NCI-H2196 treated with DMSO at 0.1 percent for 48 hours (cell line): ENCODE measurements around the gene TMEM39A.

ENCODE experiments used
- DNase-seq: peaks from one replicate; lab custom pipeline; 2025; ENCODE audit not compliant: unreplicated experiment; lab: John Stamatoyannopoulos, UW

TMEM39A gene

DNA sequence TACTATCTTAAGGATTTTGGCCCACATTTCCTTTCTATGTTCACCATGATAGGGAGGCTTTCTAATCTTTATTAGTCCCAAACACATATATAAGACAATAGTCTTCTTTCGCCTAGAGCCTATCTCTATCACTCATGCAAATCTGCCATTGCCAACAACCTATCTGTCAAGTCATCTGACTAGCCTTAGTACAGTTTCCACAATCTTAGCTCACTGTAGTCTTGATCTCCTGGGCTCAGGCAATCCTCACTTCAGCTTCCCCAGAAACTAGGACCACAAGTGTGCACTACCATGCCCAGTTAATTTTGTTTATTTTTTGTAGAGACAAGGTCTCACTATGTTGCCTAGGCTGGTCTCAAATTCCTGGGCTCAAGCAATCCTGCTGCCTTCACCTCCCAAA is 6.9 kb downstream of the TMEM39A start:
- no peak for DNase-seq

DNA sequence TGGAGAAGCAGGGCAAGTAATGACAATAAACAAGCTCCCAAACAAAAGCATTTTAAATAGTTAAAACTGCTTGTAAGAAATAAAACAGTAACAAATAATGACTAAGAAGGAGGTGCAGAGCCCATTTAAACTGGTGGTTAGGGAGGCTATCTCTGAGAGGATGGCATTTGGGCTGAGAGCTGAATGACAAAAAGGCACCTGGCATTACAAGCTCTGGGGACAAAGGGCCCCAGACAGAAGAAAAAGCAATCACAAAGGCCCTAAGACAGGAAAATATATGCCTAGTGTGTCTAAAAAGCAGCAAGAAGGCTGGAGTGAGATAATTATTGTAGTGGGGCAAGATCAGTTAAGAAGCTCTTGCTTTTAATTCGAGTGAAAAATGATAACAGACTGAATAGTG is 9.6 kb downstream of the TMEM39A start:
- DNase-seq = no peak

DNA sequence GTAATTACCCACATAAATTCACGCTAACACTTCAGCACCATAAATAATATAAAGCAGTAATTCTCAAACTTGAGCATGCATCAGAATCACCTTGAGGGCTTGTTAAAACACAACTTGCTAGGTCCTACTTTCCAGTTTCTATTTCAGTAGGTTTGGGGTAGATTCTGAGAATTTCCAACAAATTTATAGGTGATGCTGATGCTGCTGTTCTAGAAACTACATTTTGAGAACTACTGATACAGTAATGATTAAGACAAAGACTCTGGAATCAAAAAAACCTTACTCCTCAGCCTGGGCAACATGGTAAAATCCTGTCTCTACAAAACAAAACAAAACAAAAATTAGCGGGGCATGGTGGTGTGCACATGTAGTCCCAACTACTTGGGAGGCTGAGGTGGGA is 18.8 kb downstream of the TMEM39A start:
- DNase-seq = no peak

DNA sequence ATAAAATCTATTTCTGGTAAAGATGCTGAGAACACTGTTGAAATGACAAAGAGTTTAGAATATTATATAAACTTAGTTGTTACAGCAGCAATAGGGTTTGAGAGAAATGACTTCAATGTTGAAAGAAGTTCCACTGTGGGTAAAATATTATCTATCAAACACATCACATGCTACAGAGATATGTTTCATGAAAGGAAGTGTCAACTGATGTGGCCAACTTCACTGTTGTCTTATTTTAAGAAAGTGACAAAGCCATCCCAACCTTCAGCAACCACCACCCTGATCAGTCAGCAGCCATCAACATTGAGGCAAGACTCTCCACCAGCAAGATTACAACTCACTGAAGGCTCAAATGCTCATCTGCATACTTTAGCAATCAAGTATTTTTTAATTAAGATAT is 20.2 kb downstream of the TMEM39A start:
- no peak for DNase-seq

DNA sequence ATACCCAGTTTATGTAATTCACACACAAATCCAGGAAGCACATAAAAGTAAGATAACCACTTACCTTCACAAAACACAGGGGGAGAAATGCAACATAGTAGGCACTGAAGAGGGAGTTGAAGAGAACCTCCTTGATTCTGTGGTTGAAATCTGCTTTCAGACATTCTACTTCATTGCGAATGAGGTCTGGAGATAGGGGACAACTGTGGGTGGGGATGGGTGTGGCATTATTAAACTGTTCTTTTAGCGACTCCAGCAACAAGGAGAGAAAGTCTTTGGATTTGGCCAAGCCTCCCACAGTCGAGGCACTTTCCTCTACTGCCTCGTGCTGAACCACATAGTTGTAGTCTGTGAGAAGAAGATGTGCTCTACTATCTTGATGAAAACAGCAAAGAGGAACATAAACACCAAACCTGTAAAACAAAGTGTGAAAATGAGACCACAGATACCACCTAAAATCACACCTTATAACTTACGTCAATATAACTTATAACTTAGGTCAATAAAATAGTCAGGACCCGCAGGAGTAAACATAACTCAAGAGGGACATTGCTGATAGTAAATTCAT is 25.6 kb downstream of the TMEM39A start:
- DNase-seq = no peak

DNA sequence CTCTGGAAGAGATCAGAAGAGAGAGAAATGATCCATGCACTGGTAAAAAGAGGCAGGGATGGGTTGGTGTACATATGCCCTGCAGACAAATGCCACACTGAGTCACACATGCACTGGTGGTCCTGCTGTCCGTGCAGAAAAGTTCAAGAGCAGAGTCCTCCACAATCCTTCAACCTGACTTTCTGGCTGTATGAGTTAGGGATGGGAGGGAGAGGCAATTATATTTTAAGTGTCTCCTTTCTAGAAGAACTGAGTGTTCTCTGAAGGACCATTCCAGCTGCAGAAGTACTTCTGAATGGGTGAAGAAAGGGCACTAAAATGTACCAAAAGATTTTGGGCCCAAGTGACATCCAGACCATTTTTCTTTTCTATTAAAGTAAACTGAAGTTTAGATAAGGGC is 26.4 kb downstream of the TMEM39A start:
- DNase-seq = no peak

DNA sequence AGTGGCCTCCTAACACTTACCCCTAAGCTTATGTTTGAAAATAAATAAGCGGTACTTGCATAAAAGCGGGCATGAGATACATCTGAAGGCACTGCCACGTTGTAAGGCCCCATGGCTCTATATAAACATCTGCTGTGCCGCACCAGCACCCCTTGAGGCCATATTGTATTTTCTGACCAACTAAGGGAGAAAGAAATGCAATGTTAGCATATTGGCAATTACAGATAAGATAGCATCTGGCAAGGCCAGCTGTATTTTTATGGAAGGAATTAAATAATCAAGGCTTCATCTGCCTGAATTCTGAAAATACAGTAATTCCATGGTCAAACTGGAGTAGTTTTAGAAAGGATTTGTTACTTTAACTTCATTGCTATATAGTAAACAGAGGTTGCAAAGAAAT is 28.7 kb downstream of the TMEM39A start:
- DNase-seq = no peak

DNA sequence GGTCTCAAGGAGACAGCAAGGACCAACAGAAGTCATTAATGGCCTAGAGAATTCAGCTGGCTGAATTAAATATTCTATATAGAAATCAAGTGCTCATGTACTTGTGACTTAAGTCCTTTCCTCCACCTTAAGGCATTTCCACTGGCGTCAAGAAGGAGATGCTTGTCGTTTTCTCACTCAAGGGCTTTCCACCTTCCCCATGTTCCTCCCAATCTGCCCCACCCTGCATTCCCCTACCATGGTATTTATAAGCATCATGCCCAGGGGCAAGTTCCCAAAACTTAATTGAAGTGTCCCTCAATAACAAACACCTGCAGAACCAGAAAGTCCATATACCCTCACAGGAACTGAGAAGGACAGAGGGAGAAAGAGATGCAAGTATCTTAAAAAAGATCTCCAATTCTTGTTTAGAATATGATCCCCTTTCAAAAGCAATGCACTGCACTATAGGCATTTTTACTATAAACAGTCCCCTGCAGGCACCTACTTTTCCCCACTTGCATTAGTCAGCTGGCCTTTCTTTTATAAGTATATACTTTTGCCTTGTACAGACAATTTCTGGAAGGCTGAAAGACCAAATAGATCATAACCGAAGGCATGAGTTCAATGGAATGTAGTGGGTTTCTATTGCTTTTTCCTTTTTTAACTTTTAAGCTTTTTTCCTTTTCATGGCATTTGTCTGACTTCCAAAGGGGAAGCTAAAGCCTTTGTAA is 29.6 kb downstream of the TMEM39A start:
- no peak for DNase-seq

DNA sequence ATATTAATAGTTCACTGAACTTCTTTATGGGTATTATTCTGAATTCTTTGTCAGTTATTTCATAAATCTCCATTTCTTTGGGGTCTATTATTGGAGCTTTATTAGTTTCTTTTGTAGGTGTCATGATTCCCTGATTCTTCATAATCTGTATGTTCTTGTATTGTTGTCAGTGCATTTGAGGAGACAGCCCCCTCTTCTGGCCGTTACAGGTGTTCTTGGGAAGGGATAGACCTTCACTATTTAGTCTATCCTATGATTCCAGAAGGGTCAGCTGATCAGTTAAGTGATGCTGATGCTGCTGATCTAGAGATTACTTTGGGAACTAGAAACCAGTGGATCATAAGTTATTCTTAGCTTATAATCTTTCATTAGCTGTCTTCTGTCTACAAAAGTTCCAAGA is 34.9 kb downstream of the TMEM39A start:
- DNase-seq = no peak

DNA sequence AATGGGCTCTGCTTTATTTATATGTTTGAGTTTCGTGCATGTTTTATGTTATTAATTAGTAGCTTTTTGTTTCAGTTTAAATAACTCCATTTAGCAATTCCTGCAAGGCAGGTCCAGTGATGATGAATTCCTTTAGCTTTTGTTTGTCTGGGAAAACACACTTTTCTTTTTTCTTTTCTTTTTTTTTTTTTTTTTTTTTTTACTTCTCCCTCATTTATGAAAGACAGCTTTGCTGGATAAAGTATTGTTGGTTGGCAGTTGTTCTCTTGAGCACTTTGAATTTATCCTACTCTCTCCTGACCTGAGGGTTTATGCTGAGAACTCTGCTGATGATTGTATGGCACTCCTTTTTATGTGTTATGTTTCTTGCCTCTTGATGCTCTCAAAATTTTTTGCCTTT is 35.7 kb downstream of the TMEM39A start:
- DNase-seq = no peak

DNA sequence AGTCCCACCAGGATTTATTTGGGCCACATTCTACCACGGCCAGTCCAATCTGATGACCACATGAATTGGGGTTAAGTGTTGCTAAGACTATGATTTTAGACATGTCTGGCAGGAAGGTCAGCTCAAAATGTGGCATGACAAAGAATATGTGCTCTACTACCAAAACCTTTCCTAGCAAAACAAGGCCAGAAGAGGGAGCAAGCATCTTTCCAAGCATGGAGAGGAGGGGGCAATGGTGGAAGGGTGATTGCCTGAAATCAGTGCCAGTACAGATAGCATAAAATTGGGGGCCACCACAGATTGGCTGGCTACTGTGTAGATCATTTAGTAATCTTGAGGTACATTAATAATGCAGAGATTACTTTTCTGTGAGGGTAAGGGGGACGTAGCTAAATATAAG is 43.2 kb downstream of the TMEM39A start:
- DNase-seq = no peak

DNA sequence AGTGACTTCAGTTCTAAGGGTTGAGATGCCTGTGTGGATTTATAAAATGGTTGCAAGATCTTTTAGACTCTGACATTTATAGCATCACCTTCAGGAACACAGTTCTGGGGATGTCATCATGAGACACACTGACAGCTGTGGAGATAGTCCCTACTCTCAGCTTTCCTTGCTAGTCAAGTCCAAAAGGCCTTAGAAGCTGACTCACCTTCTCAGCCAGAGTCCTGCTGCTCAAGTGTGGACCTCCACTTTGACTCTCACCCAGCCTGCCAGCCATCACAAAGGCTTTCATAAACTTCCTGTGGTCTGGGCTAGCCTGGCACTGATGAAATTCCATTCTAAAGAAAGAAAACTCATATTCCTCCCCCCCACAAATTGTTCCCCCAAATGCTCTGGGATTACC is 44.8 kb downstream of the TMEM39A start:
- no peak for DNase-seq

DNA sequence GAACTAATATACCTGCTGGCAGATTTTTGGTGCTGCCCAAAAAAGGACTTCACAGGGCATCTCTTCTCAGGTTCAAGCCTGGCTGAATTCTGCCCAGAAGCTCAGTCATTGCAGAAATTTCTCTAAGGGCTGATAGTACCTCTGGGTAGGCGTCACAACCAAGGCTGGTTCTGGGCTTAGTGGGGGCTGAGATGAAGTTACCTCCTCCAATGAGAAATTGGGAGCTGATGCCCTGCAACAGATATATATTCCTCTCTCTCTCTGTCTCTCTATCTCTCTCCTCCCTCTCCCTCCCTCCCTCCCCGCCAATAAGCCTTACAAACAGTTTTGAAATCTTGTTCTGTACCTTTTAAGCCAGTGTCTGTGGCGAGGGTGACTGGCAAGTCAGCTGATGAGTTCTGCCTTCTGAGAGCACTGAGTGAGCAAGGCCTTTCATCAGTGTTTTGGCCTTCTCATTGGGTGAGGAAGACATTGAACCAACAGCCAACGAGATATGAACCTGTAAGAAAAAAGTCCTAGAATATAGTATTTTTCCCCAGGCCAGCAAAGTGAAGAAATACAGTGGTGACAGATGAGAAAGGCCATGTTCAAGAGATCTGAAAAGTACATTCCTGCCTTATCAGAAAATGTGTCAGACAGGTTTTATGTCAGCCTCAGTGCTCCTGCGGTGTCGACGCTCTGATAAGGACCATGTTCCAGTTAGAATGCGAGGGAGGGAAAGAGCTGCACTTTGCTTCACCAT is 45.5 kb downstream of the TMEM39A start:
- DNase-seq = no peak

DNA sequence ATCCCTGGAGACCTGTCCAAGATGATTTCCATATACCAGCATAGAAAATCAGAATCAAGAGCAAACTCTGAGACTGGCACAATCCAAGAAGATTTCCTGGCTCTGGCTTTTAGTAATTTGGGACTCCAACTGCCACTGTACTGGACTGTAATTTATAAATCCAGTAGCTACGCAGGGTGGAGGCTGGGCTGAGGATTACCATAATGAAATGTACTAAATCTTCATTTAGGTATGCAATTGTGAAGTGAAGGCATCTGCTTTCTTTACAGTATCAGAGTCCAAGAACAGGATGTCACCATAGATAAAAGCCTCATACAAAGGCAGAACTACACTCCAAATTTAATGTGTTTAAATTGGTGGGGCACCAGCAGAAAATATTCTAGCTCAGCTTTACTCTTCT is 46.5 kb downstream of the TMEM39A start:
- DNase-seq = no peak

DNA sequence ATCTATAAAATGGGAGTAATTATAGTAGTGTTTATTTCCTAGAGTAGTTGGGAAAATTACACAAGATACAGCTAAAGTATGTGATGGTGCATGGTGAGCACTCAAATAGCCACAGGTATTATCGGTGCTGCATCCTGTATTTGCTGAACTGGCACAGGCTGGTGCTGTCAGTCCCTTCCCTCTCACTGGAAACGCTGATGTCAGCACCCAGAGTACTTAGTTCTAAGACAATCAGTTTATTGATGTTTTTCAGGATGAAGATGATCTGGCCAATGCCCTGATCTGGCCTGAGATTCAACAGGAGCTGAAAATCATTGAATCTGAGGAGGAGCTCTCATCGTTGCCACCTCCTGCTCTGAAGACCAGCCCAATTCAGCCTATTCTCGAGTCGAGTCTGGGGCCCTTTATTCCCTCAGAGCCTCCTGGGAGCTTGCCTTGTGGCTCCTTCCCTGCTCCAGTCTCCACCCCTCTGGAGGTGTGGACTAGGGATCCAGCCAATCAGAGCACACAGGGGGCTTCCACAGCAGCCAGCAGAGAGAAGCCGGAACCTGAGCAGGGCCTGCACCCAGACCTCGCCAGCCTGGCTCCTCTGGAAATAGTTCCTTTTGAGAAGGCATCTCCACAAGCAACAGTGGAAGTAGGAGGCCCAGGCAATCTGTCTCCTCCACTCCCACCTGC is 49.7 kb downstream of the TMEM39A start:
- no peak for DNase-seq

DNA sequence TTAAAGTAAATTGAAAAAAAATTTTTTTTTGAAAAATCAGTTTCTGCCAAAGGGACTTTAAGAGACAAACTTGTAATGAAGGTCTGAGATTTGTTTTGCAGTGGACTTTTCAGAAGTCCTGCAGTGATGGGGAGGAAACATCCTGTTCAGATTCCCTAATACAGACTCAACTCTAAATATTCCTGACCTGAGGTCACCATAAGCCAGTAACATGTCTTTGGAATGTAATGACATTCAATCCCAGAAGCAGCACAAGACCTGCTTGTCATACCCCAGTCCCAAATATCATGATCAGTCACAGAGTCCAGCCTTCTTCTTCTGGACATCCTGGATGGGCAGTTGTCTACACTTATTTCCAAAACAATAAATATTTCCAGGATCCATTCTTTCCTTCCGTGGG is 53.6 kb downstream of the TMEM39A start:
- DNase-seq = no peak

DNA sequence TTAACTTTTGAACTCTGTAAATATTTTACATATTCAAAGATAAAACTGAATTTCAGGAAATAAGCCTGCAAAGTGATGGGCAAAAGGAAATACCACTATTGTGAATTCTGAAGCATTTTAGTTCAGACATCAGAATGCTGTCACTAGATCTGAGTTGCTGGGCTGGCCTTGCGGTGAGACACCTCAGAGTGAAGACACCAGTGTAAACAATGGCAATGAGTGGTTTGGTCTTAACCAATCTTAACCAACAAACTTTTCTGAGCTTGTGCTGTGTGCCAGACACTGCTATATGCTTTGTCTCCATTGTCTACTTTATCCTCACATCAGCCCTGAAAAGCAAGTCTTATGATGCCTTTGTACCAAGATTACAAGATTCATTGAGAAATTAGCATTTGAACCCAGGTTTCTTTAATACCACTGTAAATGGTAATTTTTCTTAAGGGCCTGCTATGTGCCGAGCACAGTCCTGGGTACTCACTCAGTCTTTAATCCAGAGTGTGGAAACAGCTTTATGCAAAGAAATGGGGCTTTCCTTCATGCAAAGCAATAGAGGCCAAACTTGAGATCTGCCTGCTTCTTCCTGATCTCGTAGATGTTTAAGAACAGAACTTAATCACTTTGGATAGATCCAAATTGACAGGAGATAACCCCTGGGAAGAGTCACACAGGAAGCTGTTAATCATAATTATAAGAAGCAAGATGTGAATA is 55.0 kb downstream of the TMEM39A start:
- DNase-seq = no peak

DNA sequence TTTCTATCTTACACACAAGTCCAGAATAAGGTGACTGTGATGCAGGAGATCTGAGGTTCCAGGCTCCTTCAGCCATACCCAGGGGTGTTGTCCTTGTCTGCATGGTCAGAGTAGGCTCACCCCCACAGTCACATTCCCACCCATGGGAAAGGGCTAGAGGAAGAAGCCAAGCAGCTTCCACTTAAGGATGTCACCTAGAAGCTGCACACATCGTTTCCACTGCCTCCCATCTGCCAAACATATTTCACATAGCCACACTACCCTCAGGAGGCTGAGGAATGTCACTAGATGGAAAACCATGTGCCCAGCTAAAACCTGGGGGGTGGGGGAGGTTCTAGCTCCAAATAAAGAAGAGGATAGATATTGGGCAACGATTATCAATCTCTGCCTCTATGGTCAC is 58.1 kb downstream of the TMEM39A start:
- no peak for DNase-seq

DNA sequence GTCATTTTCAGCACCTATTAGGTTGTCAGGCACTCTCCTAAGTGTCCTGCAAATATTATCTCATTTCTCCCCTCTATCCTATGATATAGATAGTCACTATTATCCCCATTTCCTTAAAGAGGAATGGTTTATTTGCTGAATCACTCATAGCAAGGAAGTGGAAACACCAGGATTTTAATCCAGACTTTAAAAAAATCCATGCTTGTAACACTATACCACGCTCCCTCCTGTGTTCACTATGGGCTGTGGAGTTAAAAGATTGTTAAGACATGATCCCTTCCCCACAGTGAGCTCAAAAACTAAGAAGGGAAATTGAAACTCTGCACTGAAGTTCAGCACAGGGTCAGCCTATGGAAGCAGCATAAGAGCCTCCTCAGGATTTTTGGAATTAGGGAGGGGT is 60.2 kb downstream of the TMEM39A start:
- DNase-seq = no peak

DNA sequence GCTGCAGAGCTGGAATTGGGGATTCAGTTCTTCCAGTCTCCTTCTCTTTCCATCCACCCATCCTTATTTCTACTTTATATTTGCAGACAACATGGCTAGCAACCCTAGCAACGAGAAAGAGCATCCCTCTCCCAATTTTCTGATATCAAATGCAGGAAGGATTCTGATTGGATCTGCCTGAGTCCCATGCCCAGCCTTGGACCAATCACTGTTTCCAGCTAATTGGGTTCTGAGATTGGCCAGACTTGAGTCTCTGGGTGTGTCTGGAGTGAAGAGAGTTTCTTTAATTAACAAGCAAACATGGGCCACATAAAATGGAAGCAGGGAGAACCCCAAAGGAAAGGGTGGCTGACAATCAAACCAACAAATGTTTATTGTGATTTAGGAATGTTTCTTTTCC is 60.6 kb downstream of the TMEM39A start:
- DNase-seq = no peak
